Kidney (tissue), 14 donors: ENCODE measurements around the gene ASPHD1. TPM values are rescaled to one million over a fixed set of nuclear protein-coding genes. Genes with fewer than 3 reads are reported as not detected.

Experiments used
- DNase-seq, 5 donors: peaks; one replicate each; pipeline ENCODE4 v3.0.0-alpha.2; 2013 to 2020
- FAIRE-seq: peaks from 2 replicates; lab custom pipeline; 2012; peaks lifted over from hg19 to GRCh38; lab: Jason Lieb, UNC
- H3K27ac ChIP-seq, 2 donors: one replicate each; pipeline ENCODE4 v1.7.0; 2013; ENCODE audit warnings: low read depth in 2 of 2, low read length in 2 of 2, inconsistent platforms in 1 of 2
- H3K27me3 ChIP-seq: one replicate; pipeline ENCODE4 v1.7.1; 2013; ENCODE audit warnings: low read length, inconsistent platforms; ENCODE audit not compliant: control insufficient read depth, insufficient read depth
- H3K36me3 ChIP-seq, 3 donors: one replicate each; pipeline versions ENCODE4 v1.7.0 to v1.7.1; 2013; ENCODE audit warnings: low read length in 3 of 3, control low read depth in 1 of 3, inconsistent platforms in 1 of 3; ENCODE audit not compliant: insufficient read depth in 3 of 3, control insufficient read depth in 2 of 3
- H3K4me1 ChIP-seq, 3 donors: one replicate each; pipeline versions ENCODE4 v1.7.0 to v1.7.1; 2013; ENCODE audit warnings: low read length in 3 of 3, inconsistent platforms in 1 of 3, low read depth in 1 of 3; ENCODE audit not compliant: control insufficient read depth in 2 of 3, insufficient read depth in 2 of 3
- H3K4me3 ChIP-seq, 3 donors: one replicate each; pipeline versions ENCODE4 v1.7.0 to v1.8.1; 2013; ENCODE audit warnings: low read length in 3 of 3, control low read depth in 1 of 3, inconsistent platforms in 1 of 3
- H3K9ac ChIP-seq, 3 donors: one replicate each; pipeline versions ENCODE4 v1.7.0 to v1.7.1; 2013; ENCODE audit warnings: low read length in 3 of 3, control low read depth in 1 of 3, inconsistent platforms in 1 of 3
- H3K9me3 ChIP-seq, 3 donors: one replicate each; pipeline versions ENCODE4 v1.7.0 to v1.7.1; 2013; ENCODE audit warnings: low read length in 3 of 3, control low read depth in 1 of 3, inconsistent platforms in 1 of 3; ENCODE audit not compliant: control insufficient read depth in 2 of 3, insufficient read depth in 1 of 3
- CTCF ChIP-seq: IDR thresholded peaks from 3 replicates; pipeline ENCODE4 v1.5.1; 2012; ENCODE audit warnings: mild to moderate bottlenecking, moderate library complexity, borderline replicate concordance; ENCODE audit not compliant: insufficient read depth; ENCODE audit errors: extremely low read depth
- intact Hi-C: fragments of 100-400 bp; cut with DNase I; formaldehyde crosslinking; loops from one replicate; pipeline ENCODE4 v1.11.1; 2022
- polyA plus RNA-seq: library from polyadenylated mRNA; stranded (reverse); fragments of 350-450 nt; fragmentation: Illumina TruSeq; extraction: RNeasy Lipid Tissue Mini Kit (QIAGEN cat#74804); gene quantifications from one replicate; pipeline ENCODE4 v1.2.3, GENCODE V29; 2014; ENCODE audit warnings: low read depth, low replicate concordance; ENCODE audit not compliant: insufficient read depth
- total RNA-seq: library from RNA; stranded (reverse); fragmentation: NEBNext Ultra II Directional; extraction: Animal tissue kit (Norgen Biotek cat#: 25700); gene quantifications from one replicate; pipeline ENCODE4 v1.2.1, GENCODE V29; 2021
- donor health status: control.
- donor health status: control.
- donor health status: control.
- donor health status: control.
- donor health status: control.
- donor health status: DM: yes; HTN: yes; CAD: no.
- donor health status: Normal renal cell carcinoma (clear cell type).

The ASPHD1 gene
- total and polyA plus RNA-seq, 2 donors from 2014 or later: 6.1 to 8.9 TPM

GRCh38 chr16:29940656-29941055 lies 40.4 kb downstream of the ASPHD1 start:
- intact Hi-C loops: no loop called here

GRCh38 chr16:29943846-29944799 lies 43.8 kb downstream of the ASPHD1 start:
- Histone ChIP-seq H3K4me3 (peak overlapping the region; percentile 15 to 32 (median 24)), H3K36me3 (no peaks in the 10 kb centered on the region), H3K9me3 (no peaks in the 10 kb centered on the region), H3K27me3 (no peaks in the 10 kb centered on the region), H3K4me1 (peaks cover 0 to 6% (median 3%) of the 10 kb centered on the region in 3 donors), H3K9ac (peak overlapping the region in 2 of 3 donors; percentile 31 to 46), H3K27ac (peak overlapping the region; percentile 85)
- no peak for FAIRE-seq
- intact Hi-C loops: no loop called here
- DNase-seq: peak in 4 of 5 donors; percentile 87 to 96 (median 91)
- TF ChIP-seq CTCF: peak; percentile 11

More at GRCh38 chr16:29940656-29941055, 40.4 kb downstream of the ASPHD1 start:
- Histone ChIP-seq H3K9ac (no peak overlapping the region), H3K27ac (no peak overlapping the region), H3K4me3 (no peak overlapping the region), H3K27me3 (no peaks in the 10 kb centered on the region), H3K36me3 (no peaks in the 10 kb centered on the region), H3K9me3 (no peaks in the 10 kb centered on the region), H3K4me1 (peaks cover 0 to 6% (median 3%) of the 10 kb centered on the region in 3 donors)
- FAIRE-seq: no peak
- peak in 1 of 5 donors; percentile 19 for DNase-seq
- TF ChIP-seq CTCF: no peak

GRCh38 chr16:29947897-29948296 lies 47.6 kb downstream of the ASPHD1 start:
- Histone ChIP-seq H3K4me3 (no peak overlapping the region), H3K36me3 (no peaks in the 10 kb centered on the region), H3K4me1 (peaks cover 0 to 6% (median 3%) of the 10 kb centered on the region in 3 donors), H3K9me3 (no peaks in the 10 kb centered on the region), H3K27ac (no peak overlapping the region), H3K27me3 (no peaks in the 10 kb centered on the region), H3K9ac (no peak overlapping the region)
- DNase-seq (no peak), FAIRE-seq (no peak)
- intact Hi-C loops: no loop called here
- TF ChIP-seq CTCF: no peak
